GM18520 (cell line): Measurements from ENCODE around the gene EFNB2.

Experiments used
- ATAC-seq: cut with Tn5 transposase; IDR thresholded peaks from one replicate; pipeline ENCODE4 v1.9.1; 2021; ENCODE audit not compliant: unreplicated experiment

The EFNB2 gene

DNA sequence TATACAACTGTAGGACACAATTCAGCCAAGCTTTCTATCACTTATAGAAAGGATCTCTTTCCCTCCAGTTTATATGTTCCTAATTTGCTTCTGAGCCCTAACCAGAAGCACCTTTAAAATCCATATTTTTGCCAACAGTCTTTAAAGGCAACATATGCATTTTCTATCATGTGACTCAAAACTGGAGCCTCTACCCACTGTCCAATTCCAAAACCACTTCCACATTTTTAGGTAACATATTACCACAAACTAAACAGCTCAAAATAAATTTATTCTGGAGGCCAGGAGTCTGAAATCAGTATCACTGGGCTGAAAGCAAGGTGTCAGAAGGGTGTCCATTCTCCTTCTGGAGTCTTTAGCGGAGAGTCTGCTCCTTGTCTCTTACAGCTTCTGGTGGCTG lies 15.9 kb upstream of the EFNB2 start:
- no peak for ATAC-seq

DNA sequence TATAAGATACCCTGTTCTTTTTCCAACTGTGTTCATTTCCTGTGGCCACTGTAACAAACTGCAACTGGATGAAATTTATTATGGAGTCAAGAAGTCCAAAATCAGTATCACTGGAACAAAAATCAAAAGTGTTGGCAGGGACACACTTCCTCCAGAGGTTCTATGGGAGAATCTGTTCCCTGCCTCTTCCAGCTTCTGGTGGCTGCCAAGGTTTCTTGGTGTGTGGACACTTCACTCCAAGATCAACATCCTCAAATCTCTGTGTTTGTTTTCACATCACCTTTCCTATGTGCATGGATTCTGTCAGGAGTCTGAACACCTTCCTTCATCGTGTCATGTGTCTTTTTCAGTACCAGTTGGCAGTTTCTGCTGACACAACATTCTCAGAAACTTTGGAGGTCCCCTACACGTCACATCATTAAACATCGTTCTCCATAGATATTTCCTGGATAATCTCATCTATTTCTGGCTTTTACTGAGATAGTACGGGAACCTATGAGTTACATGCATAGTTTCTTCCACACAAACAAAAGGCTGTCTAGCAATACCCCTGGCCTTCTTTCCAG lies 15.2 kb upstream of the EFNB2 start:
- ATAC-seq: no peak

DNA sequence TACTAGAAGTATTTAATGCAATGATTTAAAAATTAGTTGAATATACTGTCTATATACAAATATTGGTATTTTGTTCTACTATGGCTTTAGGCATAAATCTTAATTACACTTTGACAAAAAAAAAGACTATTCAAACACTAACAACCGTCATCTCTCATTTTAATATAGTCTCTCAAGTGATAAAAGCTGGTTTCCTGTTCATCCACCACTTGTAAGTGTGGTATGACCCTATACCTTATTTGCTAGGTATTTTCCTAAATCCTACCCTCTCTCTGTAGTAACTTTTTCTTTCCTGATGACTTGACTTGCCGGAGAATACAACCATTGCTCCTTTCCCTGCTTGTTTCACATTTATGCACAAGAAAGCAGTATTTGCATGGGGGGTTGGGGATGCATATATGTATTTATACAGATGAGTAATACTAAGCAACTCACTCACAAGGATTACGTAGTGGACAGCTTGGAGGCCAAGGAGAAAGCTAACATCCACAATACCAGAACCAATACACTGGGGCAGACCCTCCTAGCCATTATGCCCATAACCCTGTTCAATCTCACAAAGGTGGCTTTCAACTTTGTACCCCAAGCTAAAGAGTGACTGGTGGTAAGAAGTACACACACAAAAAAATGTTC lies 12.7 kb upstream of the EFNB2 start:
- no peak for ATAC-seq

DNA sequence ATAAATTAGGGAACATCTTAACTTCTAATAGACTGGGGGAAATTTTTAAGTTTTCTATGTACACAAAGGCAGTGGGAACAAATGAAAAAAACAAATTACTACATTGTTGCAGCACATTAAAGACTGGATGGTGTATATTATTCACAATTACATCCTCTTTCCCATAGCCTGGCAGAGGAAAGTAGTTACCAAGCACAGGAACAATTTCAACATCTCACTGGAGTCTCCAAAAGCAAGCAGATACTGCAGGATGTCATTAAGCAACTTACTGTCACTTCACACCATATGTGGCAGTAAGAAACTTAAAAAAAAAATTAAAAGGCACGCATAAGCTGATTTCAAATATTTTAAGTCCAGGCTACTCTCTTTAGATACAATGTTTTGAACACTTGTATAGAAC lies 6.4 kb upstream of the EFNB2 start:
- no peak for ATAC-seq

DNA sequence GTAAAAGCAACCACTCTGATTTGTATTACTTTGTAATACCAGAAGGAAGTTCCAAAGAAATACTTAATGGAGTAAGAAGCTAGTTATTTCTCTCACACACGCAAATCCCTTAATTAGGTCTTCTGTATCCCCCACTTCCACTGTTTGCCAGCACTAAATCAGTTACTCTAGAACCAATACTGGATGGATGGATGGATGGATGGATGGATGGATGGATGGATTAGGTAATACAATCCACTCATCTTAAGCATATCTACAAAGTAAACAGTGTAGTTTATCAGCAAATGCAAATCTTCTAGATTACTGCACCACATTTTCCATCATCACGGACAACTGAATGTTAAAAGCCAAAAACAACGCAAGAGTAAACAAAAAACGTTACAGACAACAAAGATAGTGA lies 5.2 kb upstream of the EFNB2 start:
- ATAC-seq: no peak

DNA sequence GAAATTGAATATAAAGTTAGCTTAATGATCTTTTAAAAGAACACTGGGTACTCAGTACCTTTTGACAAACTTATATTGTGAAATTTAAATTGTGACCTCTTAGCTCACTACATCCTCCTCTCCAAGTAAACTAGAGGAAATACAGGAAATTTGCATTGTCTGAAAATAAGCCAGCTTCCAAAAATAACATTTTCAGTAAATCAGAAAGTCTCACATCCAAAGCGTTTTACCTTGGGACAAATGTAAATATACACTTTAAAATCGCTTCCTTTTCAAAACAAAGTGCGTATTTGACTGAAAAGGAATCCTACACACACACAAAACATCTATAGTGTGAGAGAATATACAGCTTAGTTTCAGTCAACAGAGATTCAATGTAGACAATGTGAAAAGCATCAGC lies 2.1 kb upstream of the EFNB2 start:
- ATAC-seq: no peak

DNA sequence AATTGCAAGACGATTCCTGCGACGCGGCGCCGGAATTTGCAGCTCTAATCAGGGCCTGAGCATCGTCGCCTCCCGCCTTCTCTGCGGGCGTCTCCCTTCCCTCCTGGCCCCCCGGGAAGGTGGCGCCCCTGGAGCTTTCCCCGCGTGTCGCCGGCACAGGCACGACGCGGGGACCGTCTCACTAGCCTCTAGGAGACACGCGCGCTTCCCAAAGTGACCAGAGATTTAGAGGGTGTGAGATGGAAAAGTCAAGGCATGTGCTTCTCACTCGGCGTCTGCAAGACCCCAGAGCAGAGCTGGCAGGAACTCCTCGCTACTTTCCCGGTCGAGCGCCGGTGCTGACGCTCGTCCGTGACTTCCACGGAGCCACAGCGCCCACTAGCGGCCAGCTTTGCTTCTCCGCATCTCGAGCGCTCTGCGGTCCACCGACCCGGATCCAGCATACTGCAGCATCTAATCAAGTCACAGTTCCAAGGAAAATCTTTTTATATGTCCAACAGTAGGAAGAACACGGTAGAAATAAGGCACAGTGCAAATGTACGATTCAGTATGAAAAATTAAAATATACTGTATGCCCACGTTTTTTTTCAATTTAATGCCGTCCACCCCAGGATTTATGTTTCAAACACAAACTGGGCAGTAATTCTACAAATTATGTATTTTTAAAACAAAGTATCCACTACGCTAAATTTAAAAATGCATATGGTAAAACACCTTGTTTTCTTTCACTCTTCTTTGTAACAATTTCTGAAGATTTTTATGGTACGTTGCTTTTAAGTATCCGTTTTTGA lies 977 bp upstream of the EFNB2 start:
- ATAC-seq: peak; percentile 18

DNA sequence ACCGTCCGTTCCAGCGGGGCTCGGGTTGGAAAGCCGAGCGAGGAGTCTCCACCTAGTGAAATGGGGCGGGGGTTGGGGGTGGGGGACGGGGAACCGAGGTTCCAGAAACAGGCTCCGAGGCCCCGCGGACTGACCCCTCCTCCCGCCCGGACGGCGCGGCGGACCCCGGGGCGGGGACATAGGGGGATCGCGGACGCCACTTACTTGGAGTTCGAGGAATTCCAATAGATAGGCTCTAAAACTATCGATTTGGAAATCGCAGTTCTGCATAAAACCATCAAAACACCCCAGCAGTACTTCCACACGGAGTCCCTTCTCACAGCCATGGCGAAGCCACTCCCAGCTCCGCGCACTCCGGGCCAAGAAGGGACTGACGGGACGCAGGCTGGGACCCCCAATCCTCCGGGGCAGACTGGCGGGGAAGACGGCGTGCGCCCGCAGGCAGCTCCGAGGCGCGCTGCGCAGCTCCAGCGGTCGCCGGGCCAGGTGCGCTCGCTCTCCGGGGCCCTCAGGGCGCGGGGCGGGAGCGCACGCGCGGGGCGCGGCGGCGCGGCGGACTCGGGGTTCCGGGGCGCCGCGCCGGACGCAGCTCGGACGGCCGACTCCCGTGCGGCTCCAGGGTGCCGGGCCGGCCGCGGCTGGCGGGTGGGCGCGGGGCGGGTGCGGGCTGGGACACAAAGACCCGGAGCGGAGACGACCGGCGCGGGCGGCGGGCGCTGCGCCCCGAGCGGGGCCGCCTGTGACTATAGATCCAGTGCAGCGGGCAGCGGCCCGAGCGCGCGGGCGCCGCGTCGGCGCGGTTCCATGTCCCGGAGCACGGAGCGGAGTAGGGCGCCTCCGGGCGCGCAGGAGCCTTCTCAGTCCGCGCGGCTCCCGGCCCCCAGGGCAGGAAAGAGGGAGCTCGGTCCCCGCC lies 567 bp downstream of the EFNB2 start:
- peak; percentile 19 for ATAC-seq

DNA sequence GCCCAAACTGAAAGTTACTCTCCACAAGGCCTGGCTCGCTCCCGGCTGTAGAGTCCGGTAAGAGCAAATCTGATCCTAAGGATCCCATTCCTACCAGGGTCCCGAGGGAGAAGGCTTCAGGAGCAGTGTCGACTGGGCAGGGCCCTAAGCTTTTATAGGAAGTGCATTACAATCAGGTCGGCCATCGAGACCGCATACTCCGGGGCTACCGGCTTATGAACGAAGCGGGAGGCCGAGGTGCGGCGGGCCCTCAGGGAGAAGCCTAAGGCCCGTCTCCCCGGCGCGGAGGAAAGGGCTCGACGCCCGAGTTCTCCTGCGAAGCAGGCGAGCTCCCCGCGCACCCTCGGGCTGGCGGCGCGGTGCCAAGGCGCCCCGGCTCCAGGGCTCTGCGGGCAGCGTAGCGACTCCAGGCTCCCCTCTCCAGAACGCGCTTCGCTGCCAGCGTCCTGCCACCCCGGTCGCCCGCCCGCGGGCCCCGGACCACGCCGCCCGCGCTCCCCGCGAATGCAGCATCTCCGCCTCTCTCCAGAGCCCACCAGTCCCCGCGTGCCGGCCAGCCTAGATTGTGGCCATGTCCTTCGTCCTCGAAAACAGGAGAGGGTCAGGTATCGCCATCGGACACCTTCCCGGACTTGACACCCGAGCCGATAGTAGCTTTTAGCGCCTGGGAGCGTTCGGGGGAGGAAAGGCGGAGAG lies 1.4 kb downstream of the EFNB2 start:
- no peak for ATAC-seq

DNA sequence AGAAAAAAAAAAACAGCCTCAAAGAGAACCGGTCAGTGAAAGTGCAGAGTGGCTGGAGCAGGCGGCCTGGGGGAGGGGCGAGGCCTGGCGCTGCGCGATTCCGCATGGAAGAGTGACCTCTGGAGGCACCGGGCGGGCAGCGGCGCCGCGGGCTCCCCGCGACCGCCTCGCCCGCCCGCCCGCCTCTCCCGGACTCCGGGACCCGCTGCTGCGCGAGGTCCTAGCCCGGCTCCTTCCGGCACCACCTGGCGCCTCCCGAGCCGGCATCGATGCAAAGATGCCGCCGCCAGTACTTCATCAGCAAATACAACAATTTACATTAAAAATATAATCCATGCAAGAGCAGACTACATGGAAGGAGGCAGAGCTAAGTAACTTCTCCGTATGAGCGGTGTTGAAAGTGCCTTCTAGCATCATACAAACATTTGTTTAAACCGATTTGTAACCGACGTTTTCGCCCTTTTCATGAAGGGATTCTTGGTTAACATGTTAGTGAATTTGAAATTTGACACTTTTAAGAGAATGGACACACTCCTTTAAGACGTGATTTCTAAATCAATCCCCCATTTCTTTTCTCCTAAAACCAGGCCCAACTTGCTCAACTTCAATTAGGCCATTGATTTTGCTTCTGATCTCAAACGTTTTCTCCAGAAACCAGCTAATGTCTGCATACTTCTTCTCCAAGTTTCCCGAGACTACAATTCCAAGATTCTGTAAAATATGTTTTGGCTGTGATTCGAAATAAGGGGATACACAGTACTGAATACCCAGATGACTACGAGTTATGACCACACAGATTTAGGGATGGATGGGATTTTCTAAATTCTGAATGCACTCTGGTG lies 2.1 kb downstream of the EFNB2 start:
- ATAC-seq: no peak

DNA sequence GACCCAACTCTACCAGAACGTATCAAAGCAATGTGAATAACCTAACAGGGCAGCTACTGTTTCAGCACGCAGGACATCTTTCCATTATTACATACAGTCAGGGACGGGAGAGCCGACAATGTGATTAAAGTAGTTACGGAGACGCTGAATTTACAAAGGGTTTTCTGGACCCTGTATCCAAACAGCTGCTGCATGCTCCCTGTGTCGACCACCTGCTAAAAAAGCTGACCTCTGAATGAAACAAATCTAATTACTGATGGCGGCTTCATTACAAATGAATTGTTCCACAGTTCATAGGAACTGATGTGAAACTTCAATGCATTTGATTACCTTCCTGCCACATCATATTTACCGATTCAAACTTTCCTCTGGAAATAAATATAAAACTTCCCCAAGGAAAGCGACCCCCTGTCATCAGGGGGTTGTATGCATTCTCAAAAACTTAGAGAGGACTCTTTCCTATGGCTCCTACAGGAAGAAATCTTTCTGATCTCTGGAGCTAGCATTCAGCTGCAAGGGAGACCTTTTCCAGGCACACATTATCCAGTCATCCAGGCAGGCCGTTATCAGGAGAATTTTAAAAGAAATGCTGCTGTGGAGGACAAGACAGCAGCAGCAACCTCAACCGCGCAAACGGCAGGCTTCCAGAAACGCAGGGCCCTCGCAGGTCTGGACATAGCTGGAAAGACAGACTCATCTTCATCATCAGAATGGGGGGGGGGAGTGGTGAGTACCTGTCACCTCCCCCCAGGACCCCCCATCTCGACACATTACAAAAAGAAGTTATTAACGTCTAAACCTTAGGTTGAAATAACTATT lies 3.1 kb downstream of the EFNB2 start:
- ATAC-seq: no peak

DNA sequence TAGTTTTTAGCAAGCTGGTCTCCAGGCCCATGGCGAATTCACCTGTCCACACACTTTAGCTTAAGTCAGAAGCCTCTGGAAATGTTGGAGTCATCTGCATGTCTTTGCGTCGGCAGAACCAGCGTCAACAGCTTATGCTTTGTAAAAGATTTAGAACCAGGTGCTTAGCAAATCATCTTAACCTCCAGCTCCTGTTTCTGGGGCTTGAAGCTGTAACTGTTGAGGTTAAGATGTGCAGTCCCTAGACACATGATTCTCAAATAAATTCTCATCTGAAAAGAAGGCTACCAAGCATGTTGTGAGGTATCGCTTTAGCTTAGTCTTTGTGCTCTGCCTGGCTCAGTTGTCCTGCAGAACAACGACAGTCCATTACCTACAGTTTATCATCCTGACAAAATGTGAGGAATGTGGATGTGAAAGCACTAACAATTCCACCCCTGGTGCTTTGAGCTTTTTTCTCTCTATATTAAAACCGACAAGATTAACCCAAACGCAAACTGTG lies 4.4 kb downstream of the EFNB2 start:
- no peak for ATAC-seq

DNA sequence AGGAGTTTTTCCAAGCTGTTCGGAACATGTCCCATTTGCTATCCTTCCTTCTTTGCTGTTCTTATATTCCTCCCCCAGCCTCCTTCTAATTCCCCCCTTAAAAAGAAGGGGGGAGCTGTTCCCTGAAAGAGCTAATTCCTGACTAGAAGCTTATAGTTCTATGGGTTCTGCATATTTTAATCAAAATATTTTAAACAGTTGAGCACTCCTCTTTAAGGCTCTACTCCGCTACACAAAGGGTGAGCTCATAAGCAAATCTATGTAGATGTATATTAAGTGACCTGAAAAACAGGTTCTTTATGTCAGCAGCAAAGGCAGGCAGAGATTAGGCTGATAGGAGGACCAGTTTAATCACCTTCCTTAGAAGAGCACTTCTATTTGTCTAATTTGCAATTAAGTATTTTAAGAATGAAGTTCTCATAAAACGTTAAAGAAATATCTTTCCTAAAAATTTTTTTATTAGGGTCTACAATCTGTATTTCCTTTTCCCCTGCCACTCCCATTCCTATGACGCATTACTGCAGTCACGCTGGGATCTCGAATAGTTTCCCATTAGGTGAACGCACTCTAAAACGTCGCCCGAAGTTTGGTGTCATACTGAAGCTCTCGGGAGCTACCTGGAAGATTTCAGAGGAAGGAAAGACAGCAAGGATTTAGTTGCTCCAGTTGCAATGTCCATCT lies 5.2 kb downstream of the EFNB2 start:
- no peak for ATAC-seq

DNA sequence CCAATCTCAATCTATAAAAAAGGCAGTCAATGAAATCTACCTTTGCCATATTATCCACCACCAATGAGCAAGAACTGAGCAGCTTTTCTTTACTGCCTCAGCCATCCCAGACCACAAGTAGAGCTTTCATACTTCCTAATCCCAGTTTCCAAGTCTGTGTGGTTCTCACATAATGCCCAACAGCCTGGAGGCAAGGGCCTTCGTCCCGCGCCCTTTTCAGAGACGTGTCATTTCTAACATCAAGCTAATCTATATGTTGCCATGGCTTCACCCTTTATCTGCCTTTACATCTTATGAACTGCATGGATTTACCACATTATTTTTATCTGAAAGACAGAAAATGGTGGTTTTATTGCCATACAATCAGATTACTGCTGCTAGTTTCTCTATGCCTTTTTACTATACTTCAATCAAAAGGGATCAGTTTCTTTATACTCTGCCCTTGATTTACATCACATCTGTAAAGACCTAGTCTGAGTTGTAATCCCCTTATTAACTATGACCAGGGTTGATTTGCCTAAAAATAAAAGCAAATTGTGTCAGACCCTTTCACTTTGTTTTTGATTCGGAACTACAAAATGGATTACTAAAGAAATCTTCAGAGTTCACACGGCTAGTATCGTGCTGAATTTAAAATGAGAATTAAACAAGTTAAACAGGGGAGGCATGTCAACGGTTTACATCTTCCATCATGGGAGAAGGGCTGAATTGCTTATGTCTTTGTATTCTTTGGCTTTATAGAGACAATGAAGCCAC lies 5.9 kb downstream of the EFNB2 start:
- no peak for ATAC-seq

DNA sequence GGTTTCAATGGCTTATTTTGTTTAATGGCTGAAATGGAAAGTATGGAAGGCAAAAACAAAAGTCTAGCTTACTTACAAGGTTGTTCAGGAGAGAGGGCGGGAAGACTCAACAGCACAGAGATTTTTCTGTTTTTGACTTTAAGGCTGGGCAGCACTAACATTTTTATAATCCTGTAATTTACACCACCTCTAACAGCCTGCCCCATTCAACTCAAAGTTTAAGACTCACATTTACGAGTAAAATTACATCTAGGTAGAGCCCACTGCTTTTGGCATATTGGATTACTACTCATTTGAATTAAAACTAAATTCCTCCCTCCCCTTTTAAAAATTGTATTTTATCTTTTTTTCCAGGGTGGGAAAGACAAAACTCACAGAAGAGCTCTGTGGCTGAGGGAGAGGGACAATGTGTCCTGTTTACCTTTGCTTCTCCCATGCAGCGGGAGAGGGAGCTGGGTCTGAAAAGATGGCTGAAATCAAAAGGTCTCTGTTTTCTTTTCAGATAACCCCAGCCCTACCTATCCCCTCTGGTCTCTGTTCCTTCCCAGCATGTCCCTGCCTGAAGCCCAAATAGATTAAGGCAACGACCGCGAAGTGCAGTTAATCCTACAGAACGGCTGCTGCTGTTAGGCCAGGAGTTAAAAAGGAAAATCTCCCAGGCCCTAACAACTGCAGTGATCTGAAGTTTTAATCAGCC lies 6.6 kb downstream of the EFNB2 start:
- ATAC-seq: no peak

DNA sequence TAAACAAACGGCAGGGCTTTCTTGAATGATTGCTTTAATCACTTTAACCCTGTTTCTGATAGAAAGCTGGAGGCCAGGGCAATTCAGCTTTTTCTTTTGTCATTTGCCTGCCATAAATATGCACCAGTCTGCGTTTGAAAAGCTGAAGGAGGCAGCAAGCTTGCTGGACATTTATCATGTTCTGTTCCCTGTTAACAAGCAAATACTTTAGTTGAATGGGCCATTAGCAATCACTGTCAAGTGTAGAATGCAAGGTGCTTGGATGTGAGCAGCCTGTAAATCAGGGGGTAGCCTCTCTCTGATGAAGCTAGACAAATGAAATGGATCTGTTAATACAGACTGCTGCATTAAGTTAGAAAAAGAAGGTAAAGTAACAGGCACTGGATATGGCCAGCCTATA lies 7.6 kb downstream of the EFNB2 start:
- ATAC-seq: no peak

DNA sequence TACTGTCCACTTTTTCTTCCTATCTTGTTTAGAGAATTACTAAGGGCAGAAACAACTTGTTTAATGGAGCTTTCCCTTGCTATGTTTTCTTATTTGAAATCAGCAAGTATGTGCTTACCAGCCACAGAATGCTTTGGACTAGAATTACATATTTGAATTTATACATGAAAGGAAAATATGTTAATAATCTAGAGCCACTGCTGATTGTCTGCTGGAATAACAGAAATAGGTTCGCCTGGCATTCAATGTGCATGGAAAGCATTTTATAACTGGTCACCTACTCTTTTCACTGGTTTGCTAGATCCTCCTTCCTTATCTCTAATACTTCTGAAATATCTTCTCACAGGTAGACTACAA lies 8.0 kb downstream of the EFNB2 start:
- no peak for ATAC-seq
